Measurements from ENCODE around the gene UQCC2. TPM values are rescaled to one million over a fixed set of nuclear protein-coding genes. Genes with fewer than 3 reads are reported as not detected.

UQCC2 gene
- total and polyA plus RNA-seq, 2 of the 8 experiments (the other 6 are each of a cell fraction or from before 2014, with no cell fraction given) = 52.1 to 104 TPM

DNA sequence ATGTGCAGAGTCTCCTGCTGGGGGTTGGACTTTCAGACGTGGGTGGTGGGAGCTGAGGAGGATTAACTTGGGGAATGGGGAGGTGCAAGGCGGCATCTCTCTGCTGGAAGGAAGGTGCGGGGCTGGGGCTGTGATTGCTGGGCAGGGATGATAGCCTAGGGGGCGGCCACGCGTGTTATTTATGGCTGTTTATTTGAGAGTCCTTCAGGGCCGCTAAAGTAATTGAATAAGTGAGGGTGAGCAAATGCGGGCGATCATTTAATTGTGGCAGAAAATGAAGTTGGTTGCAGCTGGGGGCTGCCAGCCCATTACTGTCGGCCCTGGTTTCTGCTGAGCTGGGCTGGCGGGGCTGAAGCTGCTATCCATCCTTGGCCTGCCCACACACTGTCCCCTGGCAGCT is 42.7 kb upstream of the UQCC2 start (continued):
- TF ChIP-seq CHD7 (IDR thresholded peaks at IDR 0.05; ENCODE audit: insufficient replicate concordance, low read length) = no peak
- TF ChIP-seq CEBPB (IDR thresholded peaks at IDR 0.05; ENCODE audit: low read depth, low read length) = no peak
- no peak for TF ChIP-seq EP300 (IDR thresholded peaks at IDR 0.05; ENCODE audit: borderline replicate concordance in 1 of 2, low read depth in 2 of 2, low read length in 2 of 2)
- no peak for TF ChIP-seq MAFK (IDR thresholded peaks at IDR 0.05; ENCODE audit: low read depth, low read length)
- no peak for TF ChIP-seq TBP (IDR thresholded peaks at IDR 0.05; ENCODE audit: low read depth, low read length)
- TF ChIP-seq TAF7 (optimal IDR thresholded peaks at IDR 0.05; ENCODE audit: borderline replicate concordance, low read depth, low read length) = no peak
- no peak for TF ChIP-seq CHD2 (IDR thresholded peaks at IDR 0.05; ENCODE audit: low read length)
- TF ChIP-seq, protein P1, sequence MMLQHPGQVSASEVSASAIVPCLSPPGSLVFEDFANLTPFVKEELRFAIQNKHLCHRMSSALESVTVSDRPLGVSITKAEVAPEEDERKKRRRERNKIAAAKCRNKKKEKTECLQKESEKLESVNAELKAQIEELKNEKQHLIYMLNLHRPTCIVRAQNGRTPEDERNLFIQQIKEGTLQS (IDR thresholded peaks at IDR 0.05; ENCODE audit: insufficient read depth, low read depth, low read length) = no peak
- TF ChIP-seq, protein P2, sequence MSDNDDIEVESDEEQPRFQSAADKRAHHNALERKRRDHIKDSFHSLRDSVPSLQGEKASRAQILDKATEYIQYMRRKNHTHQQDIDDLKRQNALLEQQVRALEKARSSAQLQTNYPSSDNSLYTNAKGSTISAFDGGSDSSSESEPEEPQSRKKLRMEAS (IDR thresholded peaks at IDR 0.05) = no peak
